Nephron (organoid): ENCODE measurements around the gene CUEDC1.
A peak's percentile ranks its signal among the peaks of the same experiment; 100 is the strongest.

Source experiments
- H3K27ac Mint-ChIP-seq, 3 experiments: 2 replicates each; pipeline ENCODE4 v1.8.0; 2020; ENCODE audit warnings: mixed read lengths in 3 of 3, mild to moderate bottlenecking in 2 of 3, moderate library complexity in 1 of 3
- H3K27me3 Mint-ChIP-seq: 2 replicates; pipeline ENCODE4 v1.8.0; 2021; ENCODE audit warnings: low read depth, mild to moderate bottlenecking, moderate library complexity, mixed read lengths
- H3K36me3 Mint-ChIP-seq: 2 replicates; pipeline ENCODE4 v1.8.0; 2020; ENCODE audit warnings: low read depth, mixed read lengths
- H3K4me1 Mint-ChIP-seq: 2 replicates; pipeline ENCODE4 v1.8.0; 2020; ENCODE audit warnings: mixed read lengths
- H3K4me3 Mint-ChIP-seq, 3 experiments: 2 replicates each; pipeline ENCODE4 v1.8.0; 2020; ENCODE audit warnings: mild to moderate bottlenecking in 3 of 3, mixed read lengths in 3 of 3, moderate library complexity in 2 of 3
- H3K9me3 Mint-ChIP-seq: 2 replicates; pipeline ENCODE4 v1.8.0; 2020; ENCODE audit warnings: mixed read lengths
- CTCF ChIP-seq, 3 experiments: fragments of 200-600 bp; sonication (generic); IDR thresholded peaks; one replicate each; pipeline ENCODE4 v1.5.0; 2021; ENCODE audit warnings: antibody characterized with exemption in 3 of 3; ENCODE audit not compliant: unreplicated experiment in 3 of 3

The CUEDC1 gene

DNA sequence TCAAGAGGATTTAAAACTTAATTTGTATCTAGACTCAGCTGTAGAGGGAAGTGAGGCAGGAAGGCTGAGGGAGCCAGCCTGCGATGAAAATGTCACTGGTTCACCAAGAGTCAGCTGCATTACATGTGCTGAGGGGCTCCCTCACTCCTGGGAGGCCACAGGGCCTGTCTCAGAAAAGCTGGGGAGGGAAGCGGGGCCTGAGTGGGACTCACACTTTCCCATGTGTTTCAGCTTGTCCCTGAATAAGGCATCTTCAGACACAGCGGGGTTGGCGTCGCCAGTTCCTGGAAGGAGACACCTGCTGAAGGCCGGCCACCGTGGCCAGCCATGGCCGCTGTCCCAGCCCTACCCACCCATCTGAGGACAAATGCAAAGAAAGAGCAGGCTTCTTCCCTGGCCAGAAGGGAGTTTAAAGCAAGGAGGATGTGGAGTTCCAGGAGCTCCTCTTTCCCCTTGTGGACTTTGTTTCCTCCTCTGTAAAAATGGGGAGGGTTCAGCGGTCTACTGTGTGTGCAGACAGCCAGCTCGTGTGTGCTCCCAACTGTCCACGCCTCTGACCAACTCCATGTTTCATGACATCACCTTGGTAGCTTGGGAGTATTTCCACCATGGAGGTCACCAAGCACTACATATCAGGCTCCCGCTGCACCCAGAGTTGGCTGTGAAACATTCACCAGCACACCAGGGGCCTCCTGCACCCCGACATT, 86.1 kb downstream of the CUEDC1 start:
- Mint-ChIP-seq H3K9me3 (no peaks in the 10 kb centered on the region), H3K27me3 (peaks cover 6% of the 10 kb centered on the region), H3K27ac (peak overlapping the region; percentile 54 to 67 (median 59)), H3K36me3 (peaks cover 38% of the 10 kb centered on the region), H3K4me1 (peaks cover 56% of the 10 kb centered on the region), H3K4me3 (peak overlapping the region in 1 of 3 experiments; percentile 9)
- TF ChIP-seq CTCF (IDR thresholded peaks at IDR 0.05; ENCODE audit: unreplicated experiment in 3 of 3), result no peak

DNA sequence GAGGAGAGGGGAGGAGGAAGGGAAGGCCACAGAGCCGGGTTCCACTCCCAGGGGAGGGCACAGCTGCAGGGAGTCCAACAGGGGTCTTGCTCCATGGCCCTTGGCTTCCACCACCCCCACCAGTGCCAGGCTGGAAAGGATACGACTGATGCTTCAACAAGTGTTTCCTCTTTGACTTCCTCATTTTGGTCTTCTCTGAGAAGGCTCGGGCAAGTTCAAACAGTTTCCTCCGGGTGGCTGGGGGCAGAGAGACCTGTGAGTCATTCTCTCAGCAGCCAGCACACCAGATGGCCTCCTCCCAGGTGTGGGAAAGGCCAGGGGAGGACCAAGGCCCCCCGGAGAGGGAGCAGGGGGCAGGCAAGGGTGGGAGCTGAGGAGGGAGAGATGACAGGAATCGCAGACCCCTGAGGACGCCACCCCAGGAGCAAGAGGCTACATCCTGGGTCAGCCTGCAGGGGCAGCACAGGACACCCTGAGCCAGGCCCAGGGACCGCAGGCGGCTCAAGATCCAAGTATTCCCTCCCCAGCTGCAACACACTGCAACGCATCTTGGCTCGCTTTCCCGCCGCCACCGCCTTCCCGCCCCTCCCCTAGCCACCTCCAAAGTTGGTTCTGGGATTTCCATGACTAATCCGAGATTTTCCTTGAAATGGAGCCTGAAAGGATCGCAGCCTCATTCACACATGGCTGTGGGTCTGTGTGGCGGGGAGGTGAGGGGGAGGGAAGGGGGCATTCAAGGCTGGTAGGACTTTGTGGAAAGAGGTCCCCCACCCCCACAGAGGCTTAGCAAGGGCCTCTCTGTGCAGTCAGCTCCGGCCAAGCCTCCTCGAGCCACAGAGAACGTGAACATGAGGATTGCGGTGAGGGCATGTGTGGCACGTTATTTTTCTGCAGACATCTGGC, 87.0 kb downstream of the CUEDC1 start:
- TF ChIP-seq CTCF (IDR thresholded peaks at IDR 0.05; ENCODE audit: unreplicated experiment in 3 of 3), result peak in 2 of 3 experiments; percentile 16 to 36
- Mint-ChIP-seq H3K36me3 (peaks cover 39% of the 10 kb centered on the region), H3K27ac (peak overlapping the region; percentile 59 to 68 (median 67)), H3K4me1 (peaks cover 53% of the 10 kb centered on the region), H3K4me3 (peak overlapping the region in 1 of 3 experiments; percentile 9), H3K9me3 (no peaks in the 10 kb centered on the region), H3K27me3 (peaks cover 6% of the 10 kb centered on the region)

DNA sequence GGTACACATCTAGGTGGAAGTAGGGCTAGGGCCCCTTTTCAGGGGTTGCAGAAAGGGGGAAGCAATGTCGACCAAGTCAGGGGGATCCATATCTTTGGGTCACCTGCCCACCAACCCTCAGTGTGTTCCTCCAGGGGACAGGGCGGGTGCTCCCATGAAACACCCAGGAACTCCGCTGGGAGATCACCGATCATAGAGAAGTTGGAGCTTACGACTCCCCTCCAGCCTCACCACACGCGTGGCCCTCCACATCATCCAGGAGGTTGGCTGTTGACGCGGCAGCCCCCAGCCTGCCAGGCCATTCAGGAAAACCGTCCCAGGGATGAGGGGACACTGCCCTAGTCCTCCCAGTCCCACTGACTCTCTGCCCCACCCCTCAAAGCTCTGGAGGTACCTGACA, 88.1 kb downstream of the CUEDC1 start:
- no peak overlapping the region for H3K27ac Mint-ChIP-seq
- peaks cover 39% of the 10 kb centered on the region for H3K36me3 Mint-ChIP-seq
- peaks cover 7% of the 10 kb centered on the region for H3K27me3 Mint-ChIP-seq
- H3K4me3 Mint-ChIP-seq, result no peak overlapping the region
- H3K9me3 Mint-ChIP-seq, result no peaks in the 10 kb centered on the region
- H3K4me1 Mint-ChIP-seq, result peaks cover 54% of the 10 kb centered on the region
- TF ChIP-seq CTCF (IDR thresholded peaks at IDR 0.05; ENCODE audit: unreplicated experiment in 3 of 3), result no peak

DNA sequence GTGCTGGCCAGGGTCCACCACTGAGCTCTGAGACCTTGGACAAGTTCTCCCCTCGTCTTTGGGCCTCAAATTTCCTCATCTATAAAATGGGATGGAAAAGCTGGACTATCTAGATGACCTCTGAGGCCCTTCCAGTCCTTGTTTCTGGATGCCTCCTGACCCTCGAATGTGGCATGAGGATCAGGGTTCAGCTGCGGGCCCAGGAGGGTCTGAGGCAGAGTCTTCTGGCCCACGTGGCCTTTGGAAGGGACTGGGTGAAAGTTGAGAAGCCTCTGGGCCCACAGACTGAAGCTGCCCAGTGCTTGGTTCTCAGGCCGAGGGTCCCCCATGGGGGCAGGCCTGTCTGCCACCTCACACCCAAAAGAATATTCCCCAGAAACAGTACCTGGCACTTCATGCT, 88.5 kb downstream of the CUEDC1 start:
- Mint-ChIP-seq H3K27ac (no peak overlapping the region), H3K4me3 (no peak overlapping the region), H3K4me1 (peaks cover 50% of the 10 kb centered on the region), H3K36me3 (peaks cover 35% of the 10 kb centered on the region), H3K9me3 (no peaks in the 10 kb centered on the region), H3K27me3 (peaks cover 7% of the 10 kb centered on the region)
- no peak for TF ChIP-seq CTCF (IDR thresholded peaks at IDR 0.05; ENCODE audit: unreplicated experiment in 3 of 3)

- Mint-ChIP-seq H3K27me3 (peaks cover 7% of the 10 kb centered on the region), H3K4me3 (no peak overlapping the region), H3K36me3 (peaks cover 34% of the 10 kb centered on the region), H3K9me3 (no peaks in the 10 kb centered on the region), H3K4me1 (peaks cover 48% of the 10 kb centered on the region), H3K27ac (no peak overlapping the region)
- no peak for TF ChIP-seq CTCF (IDR thresholded peaks at IDR 0.05; ENCODE audit: unreplicated experiment in 3 of 3)
Observed at GRCh38 chr17:57866319-57866718, 88.9 kb downstream of the CUEDC1 start.
